OCI-LY1 (cell line): Measurements from ENCODE around the gene QSER1.

Experiments used
- CTCF ChIP-seq: fragments of 200-600 bp; sonication (generic), shearing (Covaris generic); IDR thresholded peaks from 2 replicates; pipeline ENCODE4 v1.5.1; 2017; ENCODE audit warnings: mild to moderate bottlenecking, antibody characterized with exemption, low read length, moderate library complexity, mixed read lengths
- EZH2 ChIP-seq: fragments of 200-600 bp; sonication (generic), shearing (Covaris generic); IDR thresholded peaks from 2 replicates; pipeline ENCODE4 v1.8.0; 2017; ENCODE audit warnings: borderline replicate concordance, mixed run types, mild to moderate bottlenecking, antibody characterized with exemption, low read length, moderate library complexity, mixed read lengths

GRCh38 chr11:32888805-32889204 lies 3.8 kb upstream of the QSER1 start:
- no peak for TF ChIP-seq CTCF
- TF ChIP-seq EZH2, result no peak
